HG03521 (cell line): ENCODE results near the gene RPS23.

Experiments
- ATAC-seq: cut with Tn5 transposase; IDR thresholded peaks from one replicate; pipeline ENCODE4 v1.9.1; 2021; ENCODE audit warnings: mild to moderate bottlenecking, moderate library complexity; ENCODE audit not compliant: unreplicated experiment

RPS23 gene

DNA sequence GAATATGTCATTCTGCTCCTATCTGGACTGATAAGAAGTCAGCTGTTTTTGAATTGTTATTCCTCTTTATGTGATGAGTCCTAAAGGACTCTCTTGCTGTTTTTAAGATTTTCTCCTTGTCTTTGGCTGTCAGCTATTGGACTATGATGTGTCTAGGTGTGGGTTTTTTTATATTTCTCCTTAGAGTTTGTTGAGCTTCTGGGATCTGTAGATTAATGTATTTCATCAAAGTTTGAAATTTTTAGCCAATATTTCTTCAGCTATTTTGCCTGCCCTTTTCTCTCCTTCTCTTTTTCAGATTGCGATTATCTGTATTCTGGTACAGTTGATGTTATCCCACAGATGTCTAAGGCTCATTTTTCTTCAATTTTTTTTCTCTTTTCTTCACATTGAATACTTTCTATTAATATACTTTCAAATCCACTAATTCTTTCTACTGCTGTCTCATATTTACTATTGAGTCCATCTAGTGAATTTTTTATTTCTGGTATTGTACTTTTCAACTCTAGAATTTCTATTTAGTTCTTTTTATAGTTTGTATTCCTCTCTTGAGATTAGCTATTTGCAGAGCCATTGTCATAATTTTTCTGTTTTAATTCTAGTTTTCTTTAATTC is 31.1 kb downstream of the RPS23 start:
- ATAC-seq = no peak

- no peak for ATAC-seq
Measured at GRCh38 chr5:82244854-82245635, 33.1 kb downstream of the RPS23 start.

GRCh38 chr5:82244151-82244550 is 34.0 kb downstream of the RPS23 start:
- no peak for ATAC-seq

- ATAC-seq = no peak
Measured at GRCh38 chr5:82234885-82235284, 43.3 kb downstream of the RPS23 start.

DNA sequence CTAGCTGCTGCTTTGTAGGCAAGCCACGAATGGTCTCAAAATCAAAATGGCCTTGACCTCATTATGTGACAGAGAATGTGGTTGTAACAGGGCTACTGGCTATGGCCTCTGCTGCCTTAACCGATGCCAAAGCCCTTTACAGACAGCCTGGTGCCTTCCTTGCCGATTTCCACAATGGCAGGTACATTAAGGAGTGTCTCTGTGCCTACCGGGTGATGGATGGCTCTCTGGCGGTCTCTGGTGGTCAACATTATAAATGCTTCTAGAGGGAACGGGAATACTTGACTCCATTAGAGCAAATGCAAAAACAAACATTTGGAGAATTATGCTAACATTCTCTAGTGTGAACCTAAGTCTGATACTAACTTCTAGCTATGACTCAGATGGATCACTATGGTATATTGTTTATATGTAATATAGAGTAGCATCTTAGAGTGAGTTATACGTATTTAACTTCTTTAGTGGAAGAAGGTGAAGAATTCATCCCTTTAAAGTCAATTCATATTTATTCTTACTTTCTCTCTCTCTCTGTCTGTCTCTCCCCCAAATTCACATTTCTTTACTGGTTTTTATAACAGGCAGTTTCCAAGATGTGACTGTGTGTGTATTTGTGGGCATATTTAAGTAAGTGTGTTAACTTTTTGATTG is 52.5 kb downstream of the RPS23 start:
- ATAC-seq = no peak
